Stimulated activated naive CD4-positive, alpha-beta T cell (primary cell): ENCODE measurements around the gene KCNQ1OT1.
"Not testable (repeated sequence)": the region's sequence is repeated elsewhere in the genome, so short reads cannot be mapped to it uniquely, and the experiment has no call there.

Source experiments
- DNase-seq, 6 experiments: peaks; one replicate each; lab custom pipeline; 2025; lab: John Stamatoyannopoulos, UW

The KCNQ1OT1 gene

GRCh38 chr11:2652333-2653197 lies 47.2 kb downstream of the KCNQ1OT1 start:
- no peak for DNase-seq

- no peak for DNase-seq
These were observed 47.9 kb downstream of the KCNQ1OT1 start for GRCh38 chr11:2651826-2652271.

- no peak for DNase-seq
These were observed 48.7 kb downstream of the KCNQ1OT1 start for GRCh38 chr11:2651054-2651617.

GRCh38 chr11:2650343-2650867 lies 49.4 kb downstream of the KCNQ1OT1 start:
- DNase-seq = no peak

- no peak for DNase-seq
These were observed 49.9 kb downstream of the KCNQ1OT1 start for GRCh38 chr11:2649848-2650247.

GRCh38 chr11:2649400-2649799 lies 50.4 kb downstream of the KCNQ1OT1 start:
- no peak for DNase-seq

- DNase-seq = no peak
These were observed 51.8 kb downstream of the KCNQ1OT1 start for GRCh38 chr11:2647953-2648352.

- DNase-seq = no peak
These were observed 52.6 kb downstream of the KCNQ1OT1 start for GRCh38 chr11:2647167-2647566.

GRCh38 chr11:2645779-2646118 lies 54.0 kb downstream of the KCNQ1OT1 start:
- DNase-seq = no peak

- DNase-seq = no peak
These were observed 54.7 kb downstream of the KCNQ1OT1 start for GRCh38 chr11:2644844-2645778.

- DNase-seq = no peak
These were observed 56.0 kb downstream of the KCNQ1OT1 start for GRCh38 chr11:2643746-2644145.

- no peak for DNase-seq
These were observed 58.2 kb downstream of the KCNQ1OT1 start for GRCh38 chr11:2641623-2642022.

- not testable (repeated sequence) for DNase-seq
These were observed 60.0 kb downstream of the KCNQ1OT1 start for GRCh38 chr11:2639763-2640162.

GRCh38 chr11:2631161-2631560 lies 68.6 kb downstream of the KCNQ1OT1 start:
- DNase-seq = no peak

- DNase-seq = no peak
These were observed 69.1 kb downstream of the KCNQ1OT1 start for GRCh38 chr11:2630679-2631078.

GRCh38 chr11:2625183-2625582 lies 74.6 kb downstream of the KCNQ1OT1 start:
- DNase-seq = no peak

GRCh38 chr11:2621894-2622293 lies 77.9 kb downstream of the KCNQ1OT1 start:
- DNase-seq = no peak

GRCh38 chr11:2612884-2613571 lies 86.8 kb downstream of the KCNQ1OT1 start:
- DNase-seq = no peak

- no peak for DNase-seq
These were observed 90.4 kb downstream of the KCNQ1OT1 start for GRCh38 chr11:2609345-2609744.

- DNase-seq = no peak
These were observed 100.1 kb downstream of the KCNQ1OT1 start for GRCh38 chr11:2599561-2600189.

- DNase-seq = no peak
These were observed 104.6 kb downstream of the KCNQ1OT1 start for GRCh38 chr11:2595204-2595603.
